Activated CD8-positive, alpha-beta memory T cell treated with anti-CD3 and anti-CD28 coated beads, Interleukin-2, amount 50 U/mL, for 4 hours (primary cell): ENCODE data around the gene ANXA9.

Experiments used
- DNase-seq: peaks from one replicate; pipeline ENCODE4 v3.0.0-alpha.2; 2020

ANXA9 gene

DNA sequence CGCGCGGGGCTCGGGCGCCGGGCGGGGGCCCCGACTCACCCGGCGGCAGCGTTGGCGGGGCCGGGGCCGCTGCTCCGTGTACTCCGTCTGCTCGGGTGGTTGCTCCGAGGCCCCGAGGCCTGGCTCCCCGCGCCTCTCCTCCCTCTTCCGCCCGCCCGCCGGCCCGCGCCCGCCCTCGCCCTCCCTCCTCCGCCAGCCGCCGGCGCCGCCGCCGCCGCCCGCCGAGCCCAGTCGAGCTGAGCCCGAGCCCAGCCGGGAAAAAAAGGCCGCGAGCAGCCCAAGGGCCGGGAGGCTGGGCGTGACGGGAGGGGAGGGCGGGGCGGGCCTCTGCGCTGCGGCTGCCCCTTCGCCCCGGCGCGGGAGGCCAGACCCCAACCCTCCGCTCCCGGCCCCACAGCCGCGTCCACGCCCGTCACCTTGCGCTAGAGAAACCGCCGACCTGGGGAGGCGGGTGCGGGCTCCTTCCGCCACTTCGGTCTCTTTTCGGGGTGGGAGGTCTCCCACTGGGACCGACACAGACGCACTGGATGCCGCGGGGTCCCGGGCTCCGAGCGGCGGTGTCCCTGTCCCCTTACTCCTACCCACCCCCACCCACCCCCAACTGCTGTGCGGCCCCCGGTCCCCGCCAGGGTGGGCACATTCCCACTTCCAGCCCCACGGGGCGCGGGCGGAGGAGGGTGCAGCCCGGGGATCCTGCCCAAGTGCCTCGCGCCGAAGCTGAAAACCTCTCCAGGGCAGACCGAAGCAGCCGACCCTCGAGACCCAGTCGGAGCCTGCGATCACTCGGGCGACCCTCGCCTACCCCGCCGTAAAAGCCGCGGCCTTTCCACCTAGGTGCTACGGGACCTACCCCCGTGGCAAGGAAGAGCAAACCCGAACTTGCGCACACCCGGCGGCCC, 7.3 kb upstream of the ANXA9 start, which contains the start of gene CERS2:
TSS of gene CERS2 (minus strand) at position 256 of the 899 bp plus-strand sequence. CDS start 5,745 bp downstream, outside the sequence.
- DNase-seq = peak; percentile 77

DNA sequence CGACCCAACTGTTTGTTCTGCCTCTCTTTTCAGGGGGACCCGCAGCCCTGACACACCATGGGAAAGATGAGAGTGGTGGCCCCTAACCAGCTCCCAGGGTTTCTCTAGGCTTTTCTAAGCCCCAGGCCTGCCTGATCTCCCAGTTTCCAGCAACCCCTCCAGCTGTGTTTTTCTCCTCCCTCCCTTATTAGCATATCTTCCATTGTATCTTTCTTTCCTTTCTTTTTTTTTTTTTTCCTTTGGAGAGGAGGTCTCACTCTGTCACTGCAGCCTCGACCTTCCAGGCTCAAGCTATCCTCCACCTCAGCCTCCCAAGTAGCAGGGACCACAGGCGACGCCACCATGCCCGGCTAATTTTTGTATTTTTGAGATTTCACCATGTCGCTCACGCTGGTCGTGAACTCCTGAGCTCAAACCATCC, 5.7 kb upstream of the ANXA9 start:
- no peak for DNase-seq

DNA sequence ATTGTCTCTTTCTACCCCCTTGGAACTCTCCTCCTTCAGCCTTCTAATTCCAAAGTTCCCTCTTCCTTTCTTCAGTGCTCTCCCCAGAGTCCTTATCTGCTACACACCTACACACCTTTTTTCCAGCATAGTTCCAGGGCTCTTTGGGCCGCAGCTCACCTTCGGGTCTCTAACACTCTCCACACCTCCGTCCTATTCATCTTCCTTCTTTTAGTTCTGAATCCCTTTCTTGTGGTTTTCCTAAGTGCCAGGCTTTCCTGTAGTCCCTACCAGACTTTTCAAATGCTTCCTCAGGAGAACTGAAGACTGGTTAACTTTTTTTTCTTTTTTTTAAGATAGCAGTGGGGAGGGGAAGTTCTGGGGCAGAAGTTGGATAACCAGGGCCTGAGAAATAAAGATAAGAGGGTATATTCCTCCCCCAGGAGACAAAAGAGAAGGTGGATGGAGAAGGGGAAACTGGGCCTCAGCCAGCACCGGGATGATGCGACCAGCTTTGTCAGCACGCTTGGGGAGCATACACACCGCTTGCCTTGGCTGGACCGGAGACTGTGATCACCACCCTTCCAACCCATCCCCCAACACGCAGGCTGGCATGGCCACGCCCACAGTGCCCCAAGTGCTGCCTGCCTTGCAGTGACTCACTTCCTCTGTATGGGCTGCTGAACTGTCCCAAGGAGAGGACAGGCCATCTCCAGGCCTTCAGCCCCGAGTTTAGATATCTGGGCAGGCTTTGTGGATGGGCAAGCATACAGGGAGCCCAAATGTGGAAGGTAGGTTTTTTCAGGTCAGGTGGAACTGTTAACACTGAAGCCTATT, 5.0 kb upstream of the ANXA9 start:
- peak; percentile 69 for DNase-seq

DNA sequence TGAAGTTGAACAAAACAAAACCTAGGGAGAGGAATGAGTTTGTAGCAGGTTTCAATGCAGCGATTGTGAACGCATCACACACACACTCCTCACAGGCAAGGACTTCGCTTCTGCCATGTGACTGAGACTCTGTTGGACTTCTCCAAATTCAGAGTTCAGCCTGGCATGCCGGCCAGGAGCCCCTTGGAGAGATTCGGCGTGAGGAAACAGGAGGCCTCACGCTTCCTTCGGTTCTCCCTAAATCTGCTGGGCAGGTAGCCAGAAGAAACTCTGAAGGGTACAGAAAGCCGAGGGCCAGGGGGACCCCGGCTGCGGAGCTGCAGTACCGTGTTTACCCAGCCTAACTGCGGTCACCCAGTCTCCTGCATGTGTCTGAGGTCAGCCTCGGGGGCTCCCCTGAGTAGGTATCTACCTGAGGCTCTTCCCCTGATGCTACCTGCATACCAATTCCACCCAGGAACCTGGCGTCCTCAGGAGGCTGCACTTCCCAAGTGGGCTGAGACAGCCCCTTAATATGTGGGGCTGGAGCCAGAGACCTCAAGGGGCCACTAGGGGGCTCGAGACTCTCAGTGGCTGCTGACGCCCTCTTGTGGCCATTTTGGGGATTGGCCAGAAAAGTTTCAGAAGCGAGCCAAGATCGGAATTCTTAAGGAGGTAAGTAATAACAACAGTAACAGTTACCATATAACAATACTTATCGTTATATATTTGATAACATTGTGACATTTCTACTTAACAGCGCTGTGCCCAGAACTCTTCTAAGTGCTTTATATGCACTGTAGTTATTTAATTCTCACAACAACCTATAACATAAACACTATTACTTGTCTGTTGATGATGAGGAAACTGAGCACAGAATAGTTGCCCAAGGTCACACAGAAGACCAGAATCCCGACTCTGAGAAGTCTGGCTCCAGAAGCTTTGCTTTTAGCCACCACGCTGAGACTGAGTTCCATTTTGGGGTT, 2.7 kb upstream of the ANXA9 start:
- peak; percentile 91 for DNase-seq

- DNase-seq = no peak
Observed at GRCh38 chr1:150981177-150981804, 801 bp upstream of the ANXA9 start.

DNA sequence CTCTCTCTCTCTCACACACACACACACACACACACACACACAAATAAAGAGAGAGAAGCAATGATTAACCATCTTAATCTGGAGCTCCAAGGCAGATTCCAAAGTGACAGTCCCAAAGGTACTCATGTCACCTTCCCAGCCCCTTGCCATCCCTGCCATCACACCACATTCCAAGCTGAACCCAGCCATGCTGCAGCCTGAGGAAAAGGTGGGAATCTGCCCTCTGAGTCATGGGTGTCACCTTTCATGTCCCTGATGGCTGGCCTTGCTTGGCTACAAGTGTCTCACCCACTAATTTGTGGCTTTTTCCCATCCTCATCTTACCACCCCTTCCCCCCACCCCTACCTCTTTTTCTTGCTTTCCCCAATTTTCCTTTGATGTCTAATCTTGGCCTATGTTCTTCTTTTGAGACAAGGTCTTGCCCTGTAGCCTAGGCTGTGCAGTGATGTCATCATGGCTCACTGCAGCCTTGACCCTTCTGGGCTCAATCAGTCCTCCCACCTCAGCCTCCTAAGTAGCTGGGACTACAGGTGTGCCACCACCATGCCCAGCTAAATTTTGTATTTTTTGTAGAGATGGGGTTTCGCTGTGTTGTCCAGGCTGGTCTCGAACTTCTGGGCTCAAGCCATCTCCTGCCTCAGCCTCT, 3.2 kb downstream of the ANXA9 start:
- DNase-seq = no peak

DNA sequence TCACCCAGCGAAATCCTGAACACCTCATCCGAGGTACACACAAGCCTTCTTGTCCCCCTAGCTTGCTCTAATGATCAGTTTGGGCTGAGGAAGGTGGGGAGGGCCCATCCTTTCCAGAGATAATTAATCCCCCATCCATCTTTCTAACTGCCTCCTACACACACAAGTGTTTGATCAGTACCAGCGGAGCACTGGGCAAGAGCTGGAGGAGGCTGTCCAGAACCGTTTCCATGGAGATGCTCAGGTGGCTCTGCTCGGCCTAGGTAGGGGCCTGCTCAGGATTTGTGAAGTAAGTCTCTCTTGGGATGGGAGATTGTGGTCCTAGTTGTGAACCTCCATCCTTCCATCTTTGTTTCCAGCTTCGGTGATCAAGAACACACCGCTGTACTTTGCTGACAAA, 5.8 kb downstream of the ANXA9 start:
- no peak for DNase-seq

- DNase-seq = no peak
Observed at GRCh38 chr1:150992626-150993025, 10.5 kb downstream of the ANXA9 start.

GRCh38 chr1:150994248-150994647, 12.2 kb downstream of the ANXA9 start:
- DNase-seq = no peak

DNA sequence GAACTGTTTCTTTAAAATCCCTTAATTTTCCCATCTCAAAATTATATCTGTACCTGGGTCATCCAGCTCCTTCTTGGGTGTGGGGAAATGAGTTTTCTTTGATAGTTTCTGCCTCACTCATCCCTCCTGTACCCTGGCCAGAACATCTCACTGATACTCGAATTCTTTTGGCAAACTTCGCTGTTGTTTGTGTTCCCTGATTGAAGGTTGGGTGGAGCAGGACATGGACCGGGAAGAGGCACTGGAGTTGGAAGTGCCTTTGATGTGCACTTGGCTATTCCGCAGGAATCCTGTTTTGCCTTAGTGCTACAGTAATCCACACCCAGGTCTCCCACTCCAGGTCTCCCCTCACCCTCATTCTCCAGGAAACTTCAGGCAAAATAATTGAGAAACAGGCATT, 13.4 kb downstream of the ANXA9 start:
- DNase-seq = no peak

GRCh38 chr1:150995896-150996295, 13.8 kb downstream of the ANXA9 start:
- peak; percentile 26 for DNase-seq

DNA sequence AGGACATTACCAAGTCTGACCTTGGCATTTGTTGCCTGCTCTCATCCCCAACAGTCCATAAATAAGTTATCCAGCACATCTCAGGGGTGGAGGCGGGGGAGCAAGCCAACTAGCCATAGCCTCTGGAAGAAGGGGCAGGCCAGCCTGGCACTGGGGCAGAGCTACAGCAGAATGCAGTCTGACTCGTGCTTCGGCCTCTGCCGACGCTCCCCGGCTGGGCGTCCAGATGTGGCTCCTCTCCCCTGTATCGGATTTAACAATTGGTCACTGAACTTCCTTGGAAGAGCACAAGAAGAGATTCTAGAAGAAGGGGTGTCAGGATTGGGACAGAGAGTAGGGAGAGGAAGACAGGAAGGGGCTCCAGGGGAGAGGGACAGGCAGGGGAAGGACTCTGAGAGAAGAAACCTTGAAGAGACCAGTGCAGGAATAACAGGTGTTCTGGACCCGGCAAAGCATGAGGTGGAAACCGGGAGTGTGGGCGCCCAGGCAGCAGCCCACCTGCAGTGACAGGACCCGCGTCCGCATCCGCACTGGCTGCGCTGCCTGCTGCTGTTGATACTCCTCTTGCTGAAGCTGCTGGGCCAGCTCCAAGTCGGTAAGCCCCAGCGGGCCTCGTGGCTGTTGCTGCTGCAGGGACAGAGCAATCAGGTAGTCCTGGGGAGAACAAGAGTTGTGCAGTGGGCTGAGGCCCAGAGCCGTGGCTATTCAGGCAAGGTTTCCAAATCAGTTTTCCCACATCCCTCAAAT, 15.2 kb downstream of the ANXA9 start:
- no peak for DNase-seq

DNA sequence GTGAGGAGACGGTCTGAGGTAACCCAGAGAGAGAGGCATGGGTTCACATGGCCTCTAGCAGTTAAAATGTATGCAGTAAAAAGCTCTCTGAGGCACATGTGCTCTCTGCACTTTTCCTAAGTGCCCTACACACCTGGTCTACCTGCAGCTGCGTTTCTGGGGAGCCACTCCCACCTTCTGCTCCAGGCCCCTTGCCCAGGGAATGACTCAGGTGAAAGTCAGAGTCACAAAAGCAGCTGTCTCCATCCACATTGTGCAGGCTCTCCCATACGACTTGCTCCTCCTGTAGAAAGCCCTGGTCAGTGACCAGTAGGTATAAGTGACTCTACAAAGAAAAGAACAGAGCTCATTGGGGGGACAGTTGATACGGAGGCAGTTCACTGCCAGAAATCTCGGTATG, 15.9 kb downstream of the ANXA9 start:
- no peak for DNase-seq

GRCh38 chr1:150999051-150999674, 17.1 kb downstream of the ANXA9 start:
- DNase-seq = no peak

DNA sequence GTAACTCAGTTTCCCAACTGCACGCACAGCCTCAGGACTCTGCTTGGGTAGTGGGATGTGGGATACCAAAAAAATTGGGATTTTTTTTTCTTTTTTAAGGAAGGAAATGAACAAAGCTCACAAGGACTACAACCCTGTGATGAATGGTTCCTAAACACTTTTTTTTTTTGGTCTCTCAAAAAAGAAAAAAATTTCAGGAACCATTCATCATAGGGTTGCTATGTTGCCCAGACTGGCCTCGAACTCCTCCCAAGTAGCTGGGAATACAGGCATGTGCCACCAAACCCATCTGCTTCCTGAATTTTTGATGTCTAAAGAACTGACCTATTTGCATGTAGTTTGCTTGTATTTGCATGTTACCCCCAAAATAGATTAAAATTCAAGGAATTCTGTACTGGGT, 17.8 kb downstream of the ANXA9 start:
- DNase-seq = no peak

DNA sequence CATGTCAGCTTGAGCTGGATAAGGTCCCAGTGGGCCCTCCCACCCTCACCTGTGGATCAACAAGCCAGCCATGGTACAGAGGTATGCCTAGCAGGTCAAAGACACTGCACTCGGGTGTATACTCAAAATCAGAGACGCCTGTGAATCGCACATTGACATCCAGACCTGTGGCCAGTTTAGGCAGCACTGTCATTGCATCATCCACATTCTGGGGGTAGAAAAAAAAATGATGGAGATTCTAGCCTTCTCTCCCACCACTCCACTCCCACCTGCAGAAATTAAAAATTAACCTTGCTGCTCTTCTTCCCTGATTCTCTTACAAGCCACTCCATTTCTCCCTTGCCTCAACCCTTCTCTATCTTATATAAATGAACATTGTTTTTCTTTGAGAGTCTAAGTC, 18.3 kb downstream of the ANXA9 start:
- DNase-seq = no peak

- DNase-seq = no peak
Observed at GRCh38 chr1:151001602-151002001, 19.5 kb downstream of the ANXA9 start.

- DNase-seq = no peak
Observed at GRCh38 chr1:151002051-151002450, 20.0 kb downstream of the ANXA9 start.

- no peak for DNase-seq
Observed at GRCh38 chr1:151002611-151003010, 20.5 kb downstream of the ANXA9 start.

DNA sequence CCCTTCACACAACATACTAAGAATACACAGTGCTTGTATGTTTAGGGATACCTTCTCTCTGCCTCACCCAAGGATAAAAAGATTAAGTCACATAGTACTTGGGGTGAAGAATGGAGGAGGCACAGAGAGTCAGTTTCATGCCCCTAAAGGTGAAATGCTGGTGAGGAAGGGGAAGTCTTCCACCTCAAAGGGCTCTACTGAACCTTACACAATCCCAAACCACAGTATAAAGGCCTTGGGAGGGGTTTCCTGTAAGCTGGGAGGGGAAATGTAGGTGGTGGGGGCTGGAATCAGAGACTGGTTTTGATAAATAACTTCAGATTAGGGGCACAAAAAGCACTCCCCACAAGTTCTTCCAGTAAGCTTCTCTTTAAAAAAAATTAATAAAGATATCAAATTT, 21.1 kb downstream of the ANXA9 start:
- DNase-seq = no peak
